Activated naive CD4-positive, alpha-beta T cell treated with anti-CD3 and anti-CD28 coated beads, Interleukin-2, amount 50 U/mL, for 24 hours (primary cell): ENCODE measurements around the gene CYGB.
A peak's percentile ranks its signal among the peaks of the same experiment; 100 is the strongest.

Source experiments
- H3K27ac Mint-ChIP-seq: one replicate; pipeline ENCODE4 v1.8.0; 2021; ENCODE audit warnings: mild to moderate bottlenecking, mixed read lengths
- H3K27me3 Mint-ChIP-seq: one replicate; pipeline ENCODE4 v1.8.0; 2021; ENCODE audit warnings: mixed read lengths
- H3K36me3 Mint-ChIP-seq: one replicate; pipeline ENCODE4 v1.8.0; 2021; ENCODE audit warnings: mixed read lengths
- H3K4me1 Mint-ChIP-seq: one replicate; pipeline ENCODE4 v1.8.0; 2021; ENCODE audit warnings: mixed read lengths
- H3K4me3 Mint-ChIP-seq: one replicate; pipeline ENCODE4 v1.8.0; 2021; ENCODE audit warnings: mild to moderate bottlenecking, mixed read lengths
- H3K9me3 Mint-ChIP-seq: one replicate; pipeline ENCODE4 v1.8.0; 2021; ENCODE audit warnings: mixed read lengths

The CYGB gene

DNA sequence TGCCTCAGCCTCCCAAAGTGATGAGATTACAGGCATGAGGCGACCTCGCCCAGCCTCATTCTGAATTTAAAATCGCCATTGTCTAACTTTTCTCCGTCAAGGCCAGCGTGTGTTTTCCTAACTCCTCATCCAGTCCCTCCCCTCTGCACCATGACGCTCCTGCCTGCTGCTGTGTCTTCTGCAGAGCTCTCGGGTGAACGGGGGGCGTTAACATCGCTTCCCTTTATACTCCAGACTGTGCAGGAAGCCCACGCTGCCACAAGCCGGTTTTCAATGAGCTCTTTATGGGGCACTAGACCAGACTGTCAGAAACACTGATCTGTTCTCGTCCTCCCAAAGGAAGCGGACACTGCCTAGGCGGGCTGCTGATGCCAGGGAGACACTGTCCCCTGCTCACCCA, 56.9 kb downstream of the CYGB start:
- no peaks in the 10 kb centered on the region for H3K9me3 Mint-ChIP-seq
- no peak overlapping the region for H3K27ac Mint-ChIP-seq
- peaks cover 1% of the 10 kb centered on the region for H3K36me3 Mint-ChIP-seq
- no peaks in the 10 kb centered on the region for H3K4me1 Mint-ChIP-seq
- H3K27me3 Mint-ChIP-seq: no peaks in the 10 kb centered on the region
- no peak overlapping the region for H3K4me3 Mint-ChIP-seq

DNA sequence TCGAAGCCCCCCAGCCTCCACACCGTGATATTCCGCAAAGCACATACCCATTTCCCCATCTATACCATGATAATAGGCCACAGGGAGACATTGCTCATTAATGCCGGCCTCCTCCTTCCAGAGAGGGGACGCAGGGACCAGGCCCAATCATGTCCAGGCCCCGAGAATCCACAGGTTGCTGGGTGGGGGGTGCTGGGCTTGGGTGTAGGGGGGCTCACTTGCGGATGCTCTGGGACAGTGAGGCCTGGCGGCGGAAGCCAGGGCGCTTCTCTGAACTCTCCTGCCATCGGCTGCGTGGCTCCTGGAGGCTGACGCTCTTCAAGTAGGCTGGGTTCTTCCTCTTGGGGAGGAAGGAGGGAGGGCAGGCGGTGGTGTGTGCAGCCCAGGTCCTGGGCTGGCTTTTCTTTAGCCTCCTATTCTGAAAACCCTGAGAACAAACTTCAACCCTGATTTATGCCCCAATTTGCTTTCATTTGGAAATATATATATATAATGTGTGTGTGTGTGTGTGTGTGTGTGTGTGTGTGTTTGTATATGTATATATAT, 57.9 kb downstream of the CYGB start:
- Mint-ChIP-seq H3K4me3 (no peak overlapping the region), H3K9me3 (no peaks in the 10 kb centered on the region), H3K27ac (no peak overlapping the region), H3K4me1 (no peaks in the 10 kb centered on the region), H3K27me3 (no peaks in the 10 kb centered on the region), H3K36me3 (peaks cover 3% of the 10 kb centered on the region)

DNA sequence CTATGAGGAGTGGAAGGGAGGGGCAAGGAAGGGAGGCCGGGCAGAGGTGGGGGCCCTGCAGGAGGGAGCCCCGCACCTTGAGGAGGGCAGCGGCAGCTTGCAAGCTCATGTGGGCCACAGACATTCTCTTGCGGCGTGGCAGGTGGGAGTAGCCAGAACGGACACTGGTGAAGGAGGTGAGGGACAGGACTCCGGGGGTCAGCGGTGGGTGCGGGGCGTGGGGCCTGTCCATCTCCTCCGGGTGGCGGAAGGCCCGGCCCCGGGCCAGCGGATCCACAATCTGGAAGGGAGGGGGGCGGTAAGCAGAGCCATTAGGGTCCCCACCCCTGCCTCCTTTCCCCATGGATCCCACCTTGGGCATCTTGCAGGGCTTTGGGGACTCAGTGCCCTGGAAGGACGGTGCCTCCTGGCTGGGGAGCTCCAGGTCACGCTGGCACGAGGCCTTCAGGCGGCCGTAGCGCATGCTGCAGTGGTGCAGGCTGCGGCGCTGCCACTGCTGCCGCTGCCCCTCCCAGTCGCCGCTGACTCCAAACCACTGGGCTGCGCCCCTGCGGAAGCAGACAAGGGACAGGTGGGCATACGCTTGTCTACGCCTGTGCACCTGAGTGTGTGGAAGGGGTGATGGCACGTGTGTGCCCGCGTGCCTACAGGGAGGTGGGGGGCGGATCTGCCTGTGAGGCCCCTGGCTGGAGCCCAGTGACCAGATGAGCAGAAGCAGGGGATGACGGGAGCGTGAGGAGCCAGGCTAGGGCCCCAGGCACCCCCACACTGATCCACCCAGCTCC, 58.6 kb downstream of the CYGB start:
- Mint-ChIP-seq H3K4me3 (no peak overlapping the region), H3K36me3 (peaks cover 3% of the 10 kb centered on the region), H3K27ac (no peak overlapping the region)

DNA sequence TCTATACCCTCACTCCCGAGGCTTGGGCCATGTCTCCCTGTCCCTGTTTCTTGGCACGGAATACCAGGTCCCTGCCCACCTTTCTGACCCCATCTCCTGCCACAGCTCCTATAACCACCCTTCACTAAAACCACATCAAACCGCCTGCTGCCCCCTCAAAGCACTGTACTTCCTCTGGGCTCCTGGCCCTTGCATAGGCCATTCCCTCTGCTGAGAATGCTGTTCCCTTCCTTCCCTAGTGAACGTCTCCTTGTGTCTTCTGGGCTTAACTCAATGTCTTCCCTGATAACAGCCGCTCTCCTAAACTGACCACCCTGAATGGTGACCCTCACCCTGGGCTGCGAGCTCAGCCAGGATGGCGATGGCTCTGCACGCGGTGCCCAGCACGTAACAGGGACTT, 59.4 kb downstream of the CYGB start:
- Mint-ChIP-seq H3K4me3 (no peak overlapping the region), H3K9me3 (no peaks in the 10 kb centered on the region), H3K36me3 (peaks cover 5% of the 10 kb centered on the region), H3K4me1 (no peaks in the 10 kb centered on the region), H3K27ac (peak overlapping the region; percentile 18), H3K27me3 (no peaks in the 10 kb centered on the region)

More for the DNA sequence above, 58.6 kb downstream of the CYGB start:
- Mint-ChIP-seq H3K4me1 (no peaks in the 10 kb centered on the region), H3K9me3 (no peaks in the 10 kb centered on the region), H3K27me3 (no peaks in the 10 kb centered on the region)

DNA sequence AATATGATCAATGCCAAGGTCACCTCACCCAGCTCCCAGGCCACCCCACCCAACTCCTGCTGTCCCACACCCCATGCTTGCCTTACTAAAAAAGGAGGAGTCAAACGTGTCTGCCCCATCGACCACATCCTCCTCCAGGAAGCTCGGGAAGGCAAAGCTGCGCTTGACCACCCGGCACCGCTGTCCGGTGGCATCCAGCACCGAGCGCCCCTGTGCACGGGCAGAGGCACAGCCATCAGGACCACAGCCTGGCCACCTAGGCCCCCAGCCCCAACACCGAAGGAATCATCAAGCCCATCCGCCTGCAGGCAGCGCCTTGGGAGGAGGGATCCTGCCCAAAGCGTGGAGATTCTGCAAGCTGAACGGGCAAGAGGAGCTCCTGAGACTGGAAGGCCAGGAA, 59.9 kb downstream of the CYGB start:
- no peaks in the 10 kb centered on the region for H3K9me3 Mint-ChIP-seq
- H3K27me3 Mint-ChIP-seq: no peaks in the 10 kb centered on the region
- H3K4me3 Mint-ChIP-seq: no peak overlapping the region
- peaks cover 5% of the 10 kb centered on the region for H3K36me3 Mint-ChIP-seq
- no peaks in the 10 kb centered on the region for H3K4me1 Mint-ChIP-seq
- no peak overlapping the region for H3K27ac Mint-ChIP-seq
